HFF-Myc (cell line): ENCODE measurements around the gene STXBP6.

Experiments
- DNase-seq: peaks from one replicate; pipeline ENCODE4 v3.0.0-alpha.2; 2011; ENCODE audit warnings: low read depth; ENCODE audit errors: extremely low read depth
- H3K4me3 ChIP-seq: replicated peaks from 2 replicates; pipeline ENCODE4 v1.5.1; 2011; ENCODE audit warnings: low read depth, mild to moderate bottlenecking, control low read depth, low read length
- TF ChIP-seq, protein P1 (sequence below): IDR thresholded peaks from 2 replicates; pipeline ENCODE4 v1.5.1; 2012; ENCODE audit warnings: mild to moderate bottlenecking, low read depth, low read length, control low read depth; ENCODE audit errors: missing control alignments

The STXBP6 gene

DNA sequence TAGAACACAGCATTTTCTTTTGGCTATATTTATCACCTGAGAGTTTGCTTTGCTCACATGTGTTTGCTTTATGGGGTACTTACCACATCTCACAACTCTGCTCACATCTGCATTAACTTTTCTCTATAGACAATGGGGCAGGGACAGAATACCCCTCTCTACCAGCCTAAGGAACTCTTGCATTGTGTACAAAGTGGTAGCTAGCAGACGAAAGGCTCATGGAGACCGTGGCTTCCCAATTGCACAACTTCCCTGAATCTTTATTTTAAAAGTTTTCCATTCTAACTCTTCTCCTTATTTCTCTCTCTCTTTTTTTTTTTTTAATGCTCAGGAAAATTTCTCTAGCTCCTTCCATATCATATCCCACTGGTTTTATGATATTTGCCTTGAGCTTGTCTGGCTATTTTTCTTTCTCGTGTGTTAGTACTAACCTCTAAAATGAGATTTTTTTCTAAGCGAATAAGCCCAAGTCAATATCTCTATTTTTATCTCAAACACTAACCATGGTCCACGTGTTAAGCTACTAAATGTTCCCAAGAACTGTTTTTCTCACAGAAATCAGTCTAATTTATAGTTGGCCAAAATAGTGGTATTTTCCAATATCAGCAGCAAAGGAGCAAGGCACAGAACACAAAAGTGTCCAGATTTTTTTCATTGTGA lies 155.2 kb downstream of the STXBP6 start:
- DNase-seq, result no peak
- H3K4me3 ChIP-seq, result no peak overlapping the region
- TF ChIP-seq, protein P1, sequence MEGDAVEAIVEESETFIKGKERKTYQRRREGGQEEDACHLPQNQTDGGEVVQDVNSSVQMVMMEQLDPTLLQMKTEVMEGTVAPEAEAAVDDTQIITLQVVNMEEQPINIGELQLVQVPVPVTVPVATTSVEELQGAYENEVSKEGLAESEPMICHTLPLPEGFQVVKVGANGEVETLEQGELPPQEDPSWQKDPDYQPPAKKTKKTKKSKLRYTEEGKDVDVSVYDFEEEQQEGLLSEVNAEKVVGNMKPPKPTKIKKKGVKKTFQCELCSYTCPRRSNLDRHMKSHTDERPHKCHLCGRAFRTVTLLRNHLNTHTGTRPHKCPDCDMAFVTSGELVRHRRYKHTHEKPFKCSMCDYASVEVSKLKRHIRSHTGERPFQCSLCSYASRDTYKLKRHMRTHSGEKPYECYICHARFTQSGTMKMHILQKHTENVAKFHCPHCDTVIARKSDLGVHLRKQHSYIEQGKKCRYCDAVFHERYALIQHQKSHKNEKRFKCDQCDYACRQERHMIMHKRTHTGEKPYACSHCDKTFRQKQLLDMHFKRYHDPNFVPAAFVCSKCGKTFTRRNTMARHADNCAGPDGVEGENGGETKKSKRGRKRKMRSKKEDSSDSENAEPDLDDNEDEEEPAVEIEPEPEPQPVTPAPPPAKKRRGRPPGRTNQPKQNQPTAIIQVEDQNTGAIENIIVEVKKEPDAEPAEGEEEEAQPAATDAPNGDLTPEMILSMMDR, result no peak

DNA sequence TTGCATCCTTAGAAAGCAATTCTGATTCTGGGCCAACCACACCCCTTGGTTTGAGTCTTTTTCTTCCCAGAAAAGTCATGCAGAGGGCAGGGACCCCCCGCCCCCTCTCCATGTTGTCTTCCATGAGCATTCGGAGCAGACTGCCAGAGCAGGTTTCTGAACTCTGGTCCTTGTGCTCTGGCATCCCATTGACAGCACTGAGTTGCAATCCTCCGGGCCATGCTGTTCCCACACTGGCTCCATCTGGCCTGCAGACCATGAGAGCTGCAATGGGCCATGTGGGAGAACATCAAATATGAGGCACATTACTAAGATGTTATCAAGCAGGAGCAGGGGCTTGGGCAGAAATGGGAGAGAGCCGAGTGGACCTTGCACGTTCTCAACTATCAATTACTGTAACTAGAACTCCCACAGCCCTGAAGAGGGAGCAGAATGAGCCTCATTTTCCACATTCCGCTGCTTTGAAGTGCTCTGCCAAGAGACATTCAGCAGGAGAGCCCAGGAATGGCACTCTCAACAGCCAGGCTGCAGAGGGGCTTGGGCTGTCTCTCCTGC lies 157.4 kb downstream of the STXBP6 start:
- peak; percentile 48 for DNase-seq
- TF ChIP-seq, protein P1, result no peak
- H3K4me3 ChIP-seq, result no peak overlapping the region

DNA sequence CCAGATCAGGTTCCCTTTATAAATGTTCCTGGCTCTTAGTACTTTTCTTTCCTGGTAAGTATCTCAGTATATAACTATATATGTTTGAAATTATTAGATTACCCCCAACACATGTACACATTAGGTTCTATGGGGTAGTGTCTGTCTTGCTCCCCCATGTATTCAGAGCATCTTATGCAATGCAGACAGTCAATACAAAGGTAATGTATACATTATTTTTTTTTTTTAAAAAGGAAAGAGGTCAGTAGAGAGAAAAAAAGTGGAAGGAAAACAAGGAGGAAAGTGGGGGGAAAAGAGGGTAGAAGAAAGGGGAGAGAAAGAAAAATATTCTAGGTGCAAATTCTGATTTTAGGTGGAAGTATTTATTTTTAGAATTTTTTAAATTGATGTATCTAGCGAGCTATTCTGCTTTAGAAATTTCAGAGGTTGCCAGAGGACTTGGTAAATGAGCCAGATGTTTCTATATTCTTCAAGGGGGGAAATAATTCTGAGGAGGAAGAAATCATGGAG lies 157.9 kb downstream of the STXBP6 start:
- TF ChIP-seq, protein P1, result no peak
- DNase-seq, result no peak

DNA sequence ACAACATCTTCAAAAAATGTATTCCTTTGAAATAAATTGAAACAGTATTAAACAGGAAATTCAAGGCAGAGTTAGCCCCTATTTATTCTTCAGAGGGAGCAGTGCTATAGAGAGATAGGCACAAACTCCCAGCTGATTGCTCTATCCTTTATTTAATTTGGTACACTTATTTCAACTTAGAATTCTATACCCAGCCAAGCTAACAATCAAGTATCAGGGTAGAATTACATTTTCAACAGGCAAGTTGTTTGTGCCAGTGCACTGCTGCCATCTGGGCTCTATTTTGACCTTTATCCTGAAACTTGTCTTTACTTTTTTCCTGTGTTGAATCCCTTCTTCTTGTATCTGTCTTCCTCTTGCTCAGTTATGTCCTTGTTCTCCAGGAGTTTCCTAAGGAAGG lies 159.2 kb downstream of the STXBP6 start:
- no peak overlapping the region for H3K4me3 ChIP-seq
- no peak for DNase-seq
- TF ChIP-seq, protein P1, result no peak

More for the DNA sequence above, 157.9 kb downstream of the STXBP6 start:
- H3K4me3 ChIP-seq, result no peak overlapping the region

DNA sequence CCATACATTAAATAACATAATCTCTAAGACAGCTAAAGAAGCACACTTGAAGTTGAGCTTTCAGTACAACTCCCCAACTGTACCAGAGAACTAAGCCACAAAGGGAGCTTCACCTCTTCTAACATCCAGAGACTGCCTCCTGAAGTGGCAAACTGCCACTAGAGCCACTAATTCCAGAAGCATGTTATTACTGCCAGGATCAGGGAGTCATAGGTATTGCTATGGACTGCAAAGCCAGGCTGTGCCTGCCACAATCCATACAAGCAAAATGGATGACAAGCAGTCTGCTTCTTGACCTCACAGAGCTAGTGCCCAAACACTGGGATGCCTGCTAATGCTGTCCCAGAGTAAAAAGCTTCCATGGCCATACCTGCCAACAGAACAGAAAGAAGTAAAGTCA lies 160.1 kb downstream of the STXBP6 start:
- TF ChIP-seq, protein P1, result no peak
- H3K4me3 ChIP-seq, result no peak overlapping the region
- no peak for DNase-seq

DNA sequence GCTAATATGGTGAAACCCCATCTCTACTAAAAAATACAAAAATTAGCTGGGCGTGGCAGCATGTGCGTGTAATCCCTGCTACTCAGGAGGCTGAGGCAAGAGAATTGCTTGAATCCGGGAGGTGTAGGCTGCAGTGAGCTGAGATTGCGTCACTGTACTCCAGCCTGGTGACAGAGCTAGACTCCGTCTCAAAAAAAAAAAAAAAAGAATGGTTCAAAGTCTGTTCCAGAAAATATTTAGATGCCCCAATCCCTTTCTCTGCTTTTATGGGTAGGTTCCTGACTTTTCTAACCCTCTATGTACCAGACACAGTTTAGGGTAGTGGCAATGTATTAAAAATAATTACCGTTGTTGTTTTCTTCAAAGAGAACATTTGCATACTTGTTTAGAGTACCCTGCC lies 161.4 kb downstream of the STXBP6 start:
- DNase-seq, result no peak
- TF ChIP-seq, protein P1, result no peak
- no peak overlapping the region for H3K4me3 ChIP-seq
